OCI-M2 (cell line): Measurements from ENCODE around the gene SPRED2.

Source experiments
- DNase-seq: peaks from one replicate; lab custom pipeline; 2025; ENCODE audit not compliant: unreplicated experiment; lab: John Stamatoyannopoulos, UW

SPRED2 gene

DNA sequence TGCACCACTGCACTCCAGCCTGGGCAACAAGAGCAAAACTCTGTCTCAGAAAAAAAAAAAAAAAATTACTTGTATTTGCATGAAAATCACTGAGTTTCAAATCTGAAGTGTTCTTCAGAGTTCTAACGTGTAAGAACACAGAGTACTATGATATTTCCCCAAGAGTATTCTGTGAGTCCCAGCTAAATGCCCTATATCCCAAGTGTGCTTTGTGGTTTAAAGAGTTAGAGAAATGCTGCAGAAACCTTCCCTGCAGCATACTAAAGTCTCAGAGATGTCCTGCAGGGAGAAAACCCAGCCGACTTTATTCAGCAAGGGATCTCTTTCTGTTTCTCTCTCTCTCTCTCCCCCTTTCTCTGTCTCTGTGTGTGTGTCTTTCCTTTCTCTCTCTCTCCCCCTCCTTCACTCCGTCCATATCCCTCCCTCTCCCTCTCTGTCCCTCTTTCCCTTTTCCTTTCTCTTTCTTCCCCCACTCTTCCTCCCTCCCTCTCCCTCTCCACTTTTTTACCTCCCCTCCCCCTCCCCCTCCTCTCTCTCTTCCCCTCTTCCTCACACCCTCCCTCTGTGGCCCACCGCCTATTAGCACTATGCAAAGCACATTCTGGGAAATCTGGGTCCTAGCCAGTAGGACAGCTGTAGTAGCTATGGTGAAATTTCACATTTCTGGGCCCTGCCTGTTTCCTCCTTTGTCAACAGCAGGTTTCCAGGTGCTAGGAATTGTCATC is 150.6 kb downstream of the SPRED2 start:
- no peak for DNase-seq

DNA sequence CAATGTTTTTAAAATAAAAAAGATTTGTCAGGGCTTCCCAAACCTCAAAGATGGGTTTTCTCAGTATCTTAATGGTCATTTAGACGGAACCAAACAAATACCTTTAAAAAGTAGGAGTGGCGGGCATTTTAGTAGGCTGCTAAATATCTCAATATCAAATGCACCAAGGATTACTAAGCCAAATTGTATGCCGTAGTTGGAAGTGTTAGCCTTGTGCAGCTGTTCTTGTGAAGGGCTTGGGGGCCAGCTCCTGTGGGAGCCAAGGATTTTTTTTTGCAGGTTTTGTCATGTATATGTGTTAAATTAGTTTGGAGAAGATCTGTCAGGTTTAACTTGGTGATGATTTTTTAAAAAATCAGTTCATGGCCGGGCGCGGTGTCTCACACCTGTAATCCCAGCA is 152.6 kb downstream of the SPRED2 start:
- no peak for DNase-seq

DNA sequence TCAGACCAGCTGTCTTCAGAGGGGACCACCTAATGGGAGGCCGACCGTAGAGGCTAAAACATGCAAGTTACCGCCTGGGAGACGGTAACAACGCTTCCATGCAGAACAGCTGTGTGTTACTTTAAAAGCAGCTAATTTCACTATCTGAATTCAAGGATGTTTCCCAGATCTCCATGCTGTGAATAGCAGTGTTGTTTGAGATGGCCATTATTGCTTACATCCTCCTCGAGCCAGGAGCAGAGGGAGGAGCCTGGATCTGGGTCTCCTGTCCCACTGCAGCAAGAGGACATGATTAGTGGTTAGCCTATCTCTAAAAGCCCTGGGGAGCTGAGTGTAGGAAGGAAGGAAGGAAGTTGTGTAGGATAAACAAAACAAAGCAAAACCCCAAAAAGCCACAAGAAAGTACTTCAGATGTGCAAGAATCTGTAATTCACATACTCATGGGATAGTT is 153.8 kb downstream of the SPRED2 start:
- DNase-seq: no peak

- no peak for DNase-seq
These were observed 154.5 kb downstream of the SPRED2 start for GRCh38 chr2:65277791-65278483.

GRCh38 chr2:65277118-65277517 is 155.3 kb downstream of the SPRED2 start:
- DNase-seq: no peak

DNA sequence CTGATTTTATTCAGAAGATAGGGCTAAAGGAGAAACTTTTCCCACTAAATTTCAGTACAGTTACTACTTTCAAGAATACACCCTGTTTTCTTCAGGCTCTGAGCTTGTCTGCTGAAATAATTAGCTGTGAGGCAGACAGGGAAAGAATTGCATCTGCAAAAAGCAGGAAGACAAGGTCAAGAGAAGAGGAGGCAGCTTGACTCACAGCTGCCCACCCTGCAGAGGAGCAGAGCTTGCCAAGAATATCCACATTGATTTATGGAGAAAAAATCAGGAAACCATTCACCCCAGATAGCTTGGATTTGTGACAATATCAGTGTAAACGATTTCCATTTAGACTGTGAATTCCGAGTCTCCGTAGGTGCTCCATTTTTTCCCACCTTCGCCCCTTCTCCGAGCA is 155.8 kb downstream of the SPRED2 start:
- no peak for DNase-seq

DNA sequence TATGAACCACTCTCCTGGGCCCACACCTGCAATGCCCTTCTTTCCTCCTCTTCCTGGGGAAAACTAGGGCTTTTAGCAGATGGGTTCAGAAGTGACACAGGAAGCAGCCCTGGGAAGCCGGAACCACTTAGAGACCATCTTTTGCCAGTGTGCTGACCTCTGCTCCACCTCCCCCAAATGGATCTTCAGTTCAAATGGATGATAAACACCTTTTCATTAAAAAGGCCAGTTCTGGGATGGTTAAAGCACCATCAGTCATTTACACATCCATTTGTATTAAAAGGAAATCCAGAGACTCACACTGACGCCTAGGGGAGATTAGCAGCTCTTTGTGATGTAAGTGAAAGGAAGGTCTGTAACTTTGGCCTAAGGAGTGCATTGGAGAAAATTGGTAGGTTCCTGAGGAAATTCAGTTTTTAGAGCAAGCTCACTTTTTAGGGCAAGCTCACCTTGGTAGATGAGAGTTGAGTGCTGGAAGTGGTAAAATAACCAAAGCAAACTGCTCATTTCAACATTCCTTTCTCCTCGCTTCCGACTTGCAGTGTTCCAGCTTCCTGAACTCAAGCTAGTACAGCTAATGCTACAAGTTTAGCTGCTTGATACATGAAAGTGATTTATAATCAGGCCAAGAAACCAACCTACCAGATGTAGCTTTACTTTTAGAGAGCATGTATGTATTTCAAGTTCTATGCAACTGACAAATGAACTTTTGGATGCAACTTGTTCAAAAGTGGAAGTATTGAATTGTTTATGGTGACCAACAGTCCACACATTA is 157.1 kb downstream of the SPRED2 start:
- DNase-seq: no peak

DNA sequence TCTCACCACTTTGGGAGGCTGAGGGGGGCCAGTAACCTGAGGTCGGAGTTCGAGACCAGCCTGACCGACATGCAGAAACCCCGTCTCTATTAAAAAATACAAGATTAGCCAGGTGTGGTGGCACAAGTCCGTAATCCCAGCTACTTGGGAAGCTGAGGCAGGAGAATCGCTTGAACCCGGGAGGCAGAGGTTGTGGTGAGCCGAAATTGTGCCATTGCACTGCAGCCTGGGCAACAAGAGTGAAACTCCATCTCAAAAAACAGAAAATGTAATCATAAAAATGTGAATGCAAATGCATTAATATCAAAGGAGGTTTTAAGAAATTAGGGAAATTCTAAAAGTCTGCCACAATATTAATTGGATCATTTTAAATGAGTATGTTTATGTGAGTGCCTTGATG is 159.1 kb downstream of the SPRED2 start:
- DNase-seq: no peak

GRCh38 chr2:65268957-65269356 is 163.4 kb downstream of the SPRED2 start:
- no peak for DNase-seq

DNA sequence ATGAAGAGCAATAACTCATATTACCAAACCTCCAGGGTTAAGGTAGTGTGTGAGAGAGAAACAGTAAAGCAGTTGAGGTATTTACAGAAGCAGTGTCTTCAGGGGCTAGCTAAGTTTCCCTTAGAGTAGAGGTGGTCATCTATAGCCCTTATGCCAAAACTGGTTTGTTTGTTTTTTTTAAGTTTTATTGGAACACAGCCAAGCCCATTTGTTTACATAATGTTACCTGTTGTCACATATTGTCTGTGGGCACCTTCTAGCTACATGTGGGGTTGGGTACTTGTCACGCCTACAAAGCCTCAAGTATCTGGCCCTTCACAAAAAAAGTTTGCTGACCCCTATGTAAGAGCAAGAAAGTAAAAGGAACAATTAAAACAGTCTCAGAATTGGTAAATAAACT is 165.4 kb downstream of the SPRED2 start:
- DNase-seq: no peak

- no peak for DNase-seq
These were observed 166.7 kb downstream of the SPRED2 start for GRCh38 chr2:65265671-65266045.

DNA sequence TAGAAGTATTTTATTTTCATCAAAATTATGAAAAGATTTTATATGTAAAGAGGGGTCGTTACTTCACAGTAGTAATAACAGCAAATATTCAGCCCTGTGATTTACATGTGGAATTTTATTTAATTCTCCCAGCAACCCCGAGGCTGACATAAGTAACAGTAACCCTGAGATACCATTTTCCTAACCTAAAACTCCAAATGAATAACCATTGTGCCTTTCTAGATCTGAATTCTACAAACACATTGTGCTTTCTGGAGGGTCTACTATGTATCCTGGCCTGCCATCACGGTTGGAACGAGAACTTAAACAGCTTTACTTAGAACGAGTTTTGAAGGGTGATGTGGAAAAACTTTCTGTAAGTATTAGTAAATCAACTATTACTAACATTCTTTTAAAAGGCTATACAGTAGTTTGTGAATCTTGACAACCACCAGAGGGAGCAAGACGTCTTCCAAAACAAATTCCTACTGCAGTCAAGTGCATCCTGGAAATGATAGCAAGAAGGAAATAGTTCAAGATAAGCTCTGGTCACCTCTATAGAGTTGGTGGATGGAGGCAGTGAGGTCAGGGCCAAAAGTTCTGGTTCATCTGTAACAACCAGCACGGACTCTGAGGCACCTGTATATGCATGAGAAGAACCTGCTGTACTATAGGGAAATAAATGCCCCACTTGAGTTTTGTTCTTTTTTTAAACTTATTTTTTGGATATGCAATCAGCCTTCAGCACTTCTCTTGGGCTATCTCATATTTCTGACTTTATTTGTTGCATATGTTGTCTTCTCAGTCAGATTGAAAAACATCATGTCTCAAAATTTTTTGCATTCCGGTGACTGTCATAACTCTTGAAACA is 167.4 kb downstream of the SPRED2 start:
- no peak for DNase-seq

DNA sequence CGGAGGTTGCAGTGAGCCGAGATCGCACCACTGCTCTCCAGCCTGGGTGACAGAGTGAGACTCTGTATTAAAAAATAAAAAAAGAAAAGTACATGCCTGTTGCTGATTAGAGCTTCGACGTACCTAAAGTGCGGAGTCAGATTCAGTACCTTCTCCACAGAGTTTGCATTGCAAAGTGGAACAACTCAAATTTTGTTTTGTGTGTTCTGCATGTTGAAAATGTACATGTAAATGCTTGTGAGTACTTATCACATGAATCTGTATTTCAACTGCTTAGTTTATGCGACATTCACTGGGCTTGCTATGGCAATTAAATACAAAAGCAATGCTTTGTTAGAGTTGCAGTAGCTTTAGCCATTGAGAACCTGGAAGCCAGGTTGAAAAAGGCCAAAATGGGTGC is 168.4 kb downstream of the SPRED2 start:
- DNase-seq: no peak

DNA sequence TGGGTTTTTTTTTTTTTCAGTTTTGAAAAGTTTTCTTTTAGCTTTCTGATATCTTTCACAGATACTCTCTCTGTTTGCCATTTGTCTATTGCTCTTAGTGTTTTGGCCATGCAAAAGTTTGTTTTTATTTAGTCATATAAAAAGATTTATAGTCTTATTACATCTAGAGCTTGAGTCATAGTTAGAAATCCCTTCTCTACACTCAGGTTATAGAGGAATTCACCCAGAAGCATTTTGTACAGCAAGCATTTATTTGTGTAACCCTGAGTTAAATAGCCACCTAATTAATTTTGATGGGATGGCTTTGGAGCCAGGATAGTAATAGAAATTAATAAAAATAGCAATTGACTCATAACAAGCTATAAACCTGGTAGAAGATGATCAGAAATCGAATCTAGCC is 169.1 kb downstream of the SPRED2 start:
- no peak for DNase-seq

GRCh38 chr2:65261676-65262075 is 170.7 kb downstream of the SPRED2 start:
- no peak for DNase-seq
